Pancreas (tissue), 10 donors: ENCODE results near the gene NFIA. TPM values are rescaled to one million over a fixed set of nuclear protein-coding genes. Genes with fewer than 3 reads are reported as not detected.

Source experiments
- ATAC-seq, 4 donors: fragments of 200-7000 bp; cut with Tn5 transposase; one replicate each; pipeline versions ENCODE4 v1.8.0 to v1.9.1; 2020; ENCODE audit warnings: mild to moderate bottlenecking in 4 of 4, moderate library complexity in 4 of 4
- DNase-seq, 6 donors: peaks; one replicate each; pipeline ENCODE4 v3.0.0-alpha.2; 2020
- FAIRE-seq: peaks from 2 replicates; lab custom pipeline; 2012; peaks lifted over from hg19 to GRCh38; lab: Jason Lieb, UNC
- H3K27ac ChIP-seq, 4 donors: fragments of 200-600 bp; sonication (generic); 1 replicate in 3 of 4; 2 replicates in 1 of 4; pipeline versions ENCODE4 v1.5.0 to v1.8.0; 2020
- H3K27me3 ChIP-seq, 4 donors: fragments of 200-600 bp; one replicate each; pipeline ENCODE4 v1.8.0; 2021
- H3K36me3 ChIP-seq, 3 donors: fragments of 200-600 bp; sonication (generic) in 1 of 3; one replicate each; pipeline versions ENCODE4 v1.5.0 to v1.8.0; 2020 to 2021
- H3K4me1 ChIP-seq, 3 donors: fragments of 200-600 bp; one replicate each; pipeline ENCODE4 v1.8.0; 2021
- H3K4me3 ChIP-seq, 4 donors: fragments of 200-600 bp; sonication (generic) in 2 of 4; one replicate each; pipeline versions ENCODE4 v1.5.0 to v1.8.0; 2020 to 2021
- H3K9me3 ChIP-seq, 4 donors: fragments of 200-600 bp; one replicate each; pipeline ENCODE4 v1.8.0; 2021
- WGBS, 2 donors: extraction: QIAGEN DNeasy Blood & Tissue Kit; methylation state at CpG; one replicate each; pipeline ENCODE4 v1.1.7; 2013; 5-methylcytosine and 5-hydroxymethylcytosine counted together
- intact Hi-C, 3 donors: fragments of 100-400 bp; cut with DNase I; formaldehyde crosslinking; loops; one replicate each; pipeline versions ENCODE4 v1.11.1 to v1.14.2; 2022
- polyA plus RNA-seq, 2 donors: library from polyadenylated mRNA; stranded (reverse); fragments of 200-250 nt; gene quantifications; one replicate each; pipeline ENCODE4 v1.2.3, GENCODE V29; 2013
- total RNA-seq, 6 donors: library from RNA; stranded (reverse); fragmentation: NEBNext Ultra II Directional in 4 of 6; extraction: Animal tissue kit (Norgen Biotek cat#: 25700) in 4 of 6; gene quantifications; one replicate each; pipeline versions ENCODE4 v1.2.1 to v1.2.4, GENCODE V29; 2021 to 2023
- TF ChIP-seq, protein P1 (sequence below), 4 donors: fragments of 200-600 bp; sonication (generic) in 3 of 4; IDR thresholded peaks; one replicate each; pipeline versions ENCODE4 v1.5.0 to v1.8.0; 2021; ENCODE audit warnings: antibody characterized with exemption in 4 of 4
- donor health status: healthy with polysubstance abuse.
- donor health status: DM: no; HTN: no; CAD: no; lungs with moderate emphysema.
- donor health status: DM: no; HTN: no; CAD: no.
- donor health status: control.
- donor health status: control.
- donor health status: Bipolar disorder and iron deficiency.
- donor health status: DM: yes; HTN: yes; CAD: no.
- donor health status: DM: no; HTN: no; CAD: no.
- donor health status: DM: no; HTN: no; CAD: no.
- donor health status: DM: yes; HTN: yes; CAD: no.

Gene NFIA
- total and polyA plus RNA-seq, 8 donors, result 4.9 to 48.1 (median 30.2) TPM

DNA sequence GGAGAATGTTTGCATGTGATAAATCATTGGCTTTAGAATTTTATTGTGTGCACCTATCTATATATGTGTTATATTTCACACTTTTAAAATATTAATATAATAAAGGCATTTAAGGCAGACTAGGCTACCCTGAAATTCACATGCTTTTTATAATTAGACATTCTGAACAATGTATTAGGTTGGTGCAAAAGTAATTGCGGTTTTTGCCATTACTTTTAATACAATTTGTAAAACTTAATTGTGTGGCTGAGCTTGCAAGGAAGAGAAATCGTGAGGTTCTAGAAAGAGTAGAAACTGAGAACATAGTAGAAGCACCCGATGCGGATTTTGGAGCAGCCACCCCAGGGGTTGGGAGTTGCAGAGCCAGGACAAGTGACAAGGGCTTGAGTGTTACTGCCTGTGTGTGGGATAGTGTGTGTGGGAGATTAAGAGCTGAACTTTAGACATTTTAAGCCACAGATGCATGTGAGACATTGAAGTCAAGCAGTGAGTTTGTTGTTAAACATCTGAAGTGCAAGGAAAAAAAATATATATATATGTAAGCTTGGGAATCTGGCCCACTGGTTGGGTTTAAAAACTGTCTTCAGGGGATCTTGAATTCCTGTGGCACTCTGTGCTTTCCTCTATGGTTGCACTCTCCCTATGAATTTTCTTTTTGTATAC, 398.0 kb downstream of the NFIA start:
- intact Hi-C loops, result no loop called here
- FAIRE-seq (no peak), ATAC-seq (no peak), DNase-seq (no peak)
- Histone ChIP-seq H3K27ac (no peak overlapping the region), H3K4me1 (no peaks in the 10 kb centered on the region), H3K9me3 (no peaks in the 10 kb centered on the region), H3K4me3 (no peak overlapping the region), H3K36me3 (no peaks in the 10 kb centered on the region), H3K27me3 (no peaks in the 10 kb centered on the region)
- TF ChIP-seq, protein P1, sequence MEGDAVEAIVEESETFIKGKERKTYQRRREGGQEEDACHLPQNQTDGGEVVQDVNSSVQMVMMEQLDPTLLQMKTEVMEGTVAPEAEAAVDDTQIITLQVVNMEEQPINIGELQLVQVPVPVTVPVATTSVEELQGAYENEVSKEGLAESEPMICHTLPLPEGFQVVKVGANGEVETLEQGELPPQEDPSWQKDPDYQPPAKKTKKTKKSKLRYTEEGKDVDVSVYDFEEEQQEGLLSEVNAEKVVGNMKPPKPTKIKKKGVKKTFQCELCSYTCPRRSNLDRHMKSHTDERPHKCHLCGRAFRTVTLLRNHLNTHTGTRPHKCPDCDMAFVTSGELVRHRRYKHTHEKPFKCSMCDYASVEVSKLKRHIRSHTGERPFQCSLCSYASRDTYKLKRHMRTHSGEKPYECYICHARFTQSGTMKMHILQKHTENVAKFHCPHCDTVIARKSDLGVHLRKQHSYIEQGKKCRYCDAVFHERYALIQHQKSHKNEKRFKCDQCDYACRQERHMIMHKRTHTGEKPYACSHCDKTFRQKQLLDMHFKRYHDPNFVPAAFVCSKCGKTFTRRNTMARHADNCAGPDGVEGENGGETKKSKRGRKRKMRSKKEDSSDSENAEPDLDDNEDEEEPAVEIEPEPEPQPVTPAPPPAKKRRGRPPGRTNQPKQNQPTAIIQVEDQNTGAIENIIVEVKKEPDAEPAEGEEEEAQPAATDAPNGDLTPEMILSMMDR (IDR thresholded peaks at IDR 0.05), result no peak
- WGBS, 2 donors, result 72 to 74% methylated on average over 4 of the region's 4 CpGs

DNA sequence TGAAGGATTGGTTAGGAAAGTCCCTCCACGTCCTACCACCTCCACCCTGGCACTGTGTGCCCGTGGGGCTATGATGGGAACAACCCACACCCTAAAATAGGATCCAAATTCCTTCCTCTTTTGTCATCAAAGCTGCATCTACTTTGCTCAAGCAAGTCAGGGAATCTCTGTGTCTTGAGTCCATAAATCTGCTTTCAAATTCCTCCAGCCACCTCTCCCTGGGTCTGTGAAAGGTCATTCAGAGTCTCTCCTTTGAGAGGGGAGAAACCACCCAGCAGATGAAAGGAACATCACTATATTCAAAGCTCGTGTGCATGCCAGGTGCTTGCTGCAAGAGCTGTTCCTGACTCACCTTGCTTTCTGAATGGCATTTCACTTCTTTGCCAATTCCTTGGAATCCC, 399.0 kb downstream of the NFIA start:
- DNase-seq, result no peak

DNA sequence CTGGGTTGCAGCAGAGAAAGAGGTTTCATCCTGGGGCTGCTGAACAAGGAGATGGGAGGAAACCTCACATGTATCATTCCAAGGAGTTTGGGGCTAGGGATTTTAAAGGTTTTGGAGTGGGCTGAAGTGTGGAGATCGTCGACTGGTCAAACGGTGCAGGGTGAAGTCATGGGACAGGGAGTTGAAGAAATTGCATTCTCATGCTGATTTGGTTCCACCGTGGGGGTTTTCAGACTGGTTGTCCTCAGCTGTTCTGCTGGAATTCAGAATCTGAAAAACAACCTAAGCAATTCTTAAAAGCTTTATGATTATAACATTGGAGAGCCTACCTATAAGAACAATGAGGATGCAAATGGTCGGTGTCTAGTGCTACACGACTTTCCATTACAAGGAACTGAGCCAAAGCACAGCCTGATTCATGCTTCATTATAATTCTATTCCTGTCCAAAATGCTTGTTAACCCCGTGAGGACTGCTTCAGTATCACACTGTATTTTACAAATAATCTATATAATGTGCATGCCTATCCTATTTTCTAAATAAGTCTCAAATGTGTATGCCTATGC, 399.9 kb downstream of the NFIA start:
- no peak for ATAC-seq
- FAIRE-seq, result no peak

More for the DNA sequence above, 399.0 kb downstream of the NFIA start:
- Histone ChIP-seq H3K27me3 (no peaks in the 10 kb centered on the region), H3K27ac (no peak overlapping the region), H3K4me1 (no peaks in the 10 kb centered on the region), H3K4me3 (no peak overlapping the region), H3K36me3 (no peaks in the 10 kb centered on the region), H3K9me3 (no peaks in the 10 kb centered on the region)
- TF ChIP-seq, protein P1 (IDR thresholded peaks at IDR 0.05), result no peak
- ATAC-seq (no peak), FAIRE-seq (no peak)
- 32 to 45% methylated on average over 3 of the region's 3 CpGs for WGBS, 2 donors
- intact Hi-C loops, result no loop called here

DNA sequence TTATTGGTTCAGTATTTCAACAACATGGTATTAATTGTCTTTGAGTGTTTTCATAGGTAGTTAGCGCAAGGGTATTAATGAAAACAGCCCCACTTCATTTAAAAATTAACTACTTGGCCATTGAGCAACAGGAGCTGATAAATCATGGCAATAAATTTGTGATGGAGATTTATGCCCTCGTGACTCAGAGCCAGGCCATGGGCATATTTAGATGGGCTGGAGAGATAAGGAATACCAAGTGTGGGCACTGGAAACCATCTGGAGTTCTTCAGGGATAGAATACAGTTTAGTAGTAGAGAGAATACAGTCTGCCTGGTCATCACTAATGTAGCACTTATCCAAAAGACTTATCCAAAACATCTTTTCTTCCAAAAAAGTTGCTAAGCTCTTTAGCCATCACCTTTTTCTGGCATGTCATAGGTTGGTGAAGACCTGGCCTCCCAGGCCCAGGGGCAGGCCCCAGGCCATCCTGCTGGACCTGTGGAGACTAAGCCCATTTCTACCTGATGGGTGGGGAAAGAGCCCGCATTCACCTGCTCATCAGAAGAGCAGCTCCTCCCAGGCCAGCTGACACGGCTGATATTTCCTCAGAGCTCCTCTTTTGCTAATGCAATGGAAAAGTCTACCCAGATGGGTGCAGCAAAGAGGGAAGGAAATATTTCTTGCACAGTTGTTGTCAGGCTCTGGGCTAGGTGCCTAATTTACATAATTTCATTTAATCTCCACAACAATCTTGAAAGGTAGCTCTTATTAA, 404.6 kb downstream of the NFIA start:
- Histone ChIP-seq H3K4me3 (no peak overlapping the region), H3K36me3 (no peaks in the 10 kb centered on the region), H3K9me3 (no peaks in the 10 kb centered on the region), H3K27ac (no peak overlapping the region), H3K4me1 (no peaks in the 10 kb centered on the region), H3K27me3 (no peaks in the 10 kb centered on the region)
- 66 to 72% methylated on average over 4 of the region's 4 CpGs for WGBS, 2 donors
- ATAC-seq (peak in 3 of 4 donors; percentile 35 to 55 (median 44)), FAIRE-seq (no peak), DNase-seq (no peak)
- TF ChIP-seq, protein P1 (IDR thresholded peaks at IDR 0.05), result no peak
- intact Hi-C loops, result no loop called here

More for the DNA sequence above, 399.9 kb downstream of the NFIA start:
- no peak overlapping the region for H3K4me3 ChIP-seq
- TF ChIP-seq, protein P1 (IDR thresholded peaks at IDR 0.05), result no peak
- intact Hi-C loops, result no loop called here
- no peak for DNase-seq
- H3K27me3 ChIP-seq, result no peaks in the 10 kb centered on the region
- H3K9me3 ChIP-seq, result no peaks in the 10 kb centered on the region
- no peaks in the 10 kb centered on the region for H3K4me1 ChIP-seq
- H3K36me3 ChIP-seq, result no peaks in the 10 kb centered on the region
- no peak overlapping the region for H3K27ac ChIP-seq
- WGBS, 2 donors, result 65 to 73% methylated on average over 7 of the region's 7 CpGs
